Hepatocyte (in vitro differentiated cells): ENCODE data around the gene PALD1. TPM values are rescaled to one million over a fixed set of nuclear protein-coding genes. Genes with fewer than 3 reads are reported as not detected.

Source experiments
- DNase-seq: peaks from one replicate; pipeline ENCODE4 v3.0.0-alpha.2; 2016; ENCODE audit warnings: low spot score
- H2AFZ ChIP-seq: fragments of 200-600 bp; sonication (generic); 2 replicates; pipeline ENCODE4 v1.6.0; 2016; ENCODE audit warnings: antibody characterized with exemption, mild to moderate bottlenecking
- H3K27ac ChIP-seq: fragments of 200-600 bp; sonication (generic); 2 replicates; pipeline ENCODE4 v1.5.1; 2016; ENCODE audit warnings: mild to moderate bottlenecking
- H3K27me3 ChIP-seq: fragments of 200-600 bp; sonication (generic); 2 replicates; pipeline ENCODE4 v1.6.1; 2016
- H3K36me3 ChIP-seq: fragments of 200-600 bp; sonication (generic); replicated peaks from 2 replicates; pipeline ENCODE4 v1.5.1; 2016; ENCODE audit warnings: low read depth; ENCODE audit not compliant: insufficient read depth
- H3K4me1 ChIP-seq: fragments of 200-600 bp; sonication (generic); 2 replicates; pipeline ENCODE4 v1.5.1; 2016; ENCODE audit warnings: mild to moderate bottlenecking, moderate library complexity; ENCODE audit not compliant: insufficient read depth
- H3K4me2 ChIP-seq: fragments of 200-600 bp; sonication (generic); 2 replicates; pipeline ENCODE4 v1.6.0; 2016
- H3K4me3 ChIP-seq: fragments of 200-600 bp; sonication (generic); 2 replicates; pipeline ENCODE4 v1.5.1; 2016; ENCODE audit warnings: mild to moderate bottlenecking
- H3K79me2 ChIP-seq: fragments of 200-600 bp; sonication (generic); 2 replicates; pipeline ENCODE4 v1.6.0; 2017; ENCODE audit warnings: mild to moderate bottlenecking
- H3K9me2 ChIP-seq: fragments of 200-600 bp; sonication (generic); replicated peaks from 2 replicates; pipeline ENCODE4 v1.6.0; 2017; ENCODE audit warnings: mild to moderate bottlenecking; ENCODE audit not compliant: insufficient read depth
- H3K9me3 ChIP-seq: fragments of 200-600 bp; sonication (generic); 2 replicates; pipeline ENCODE4 v1.5.1; 2016; ENCODE audit warnings: low read depth, mild to moderate bottlenecking
- H4K20me1 ChIP-seq: fragments of 200-600 bp; sonication (generic); 2 replicates; pipeline ENCODE4 v1.6.0; 2016; ENCODE audit warnings: mild to moderate bottlenecking; ENCODE audit not compliant: insufficient read depth, poor library complexity, severe bottlenecking
- EZH2 ChIP-seq: fragments of 200-600 bp; sonication (generic); IDR thresholded peaks from 2 replicates; pipeline ENCODE4 v1.6.1; 2016; ENCODE audit warnings: antibody characterized with exemption, mild to moderate bottlenecking, borderline replicate concordance
- EZH2phosphoT487 ChIP-seq: fragments of 200-600 bp; sonication (generic); IDR thresholded peaks from one replicate; pipeline ENCODE4 v1.6.1; 2018; ENCODE audit warnings: antibody characterized with exemption, mild to moderate bottlenecking, low read depth, moderate library complexity; ENCODE audit not compliant: unreplicated experiment, severe bottlenecking
- WGBS: methylation state at CpG from one replicate; pipeline ENCODE4 v1.1.6; 2016; ENCODE audit warnings: low lambda C conversion rate; ENCODE audit errors: missing lambda C conversion rate; 5-methylcytosine and 5-hydroxymethylcytosine counted together
- polyA plus RNA-seq: library from polyadenylated mRNA; unstranded; fragments of >200 nt; fragmentation: Nextera tagmentation; extraction: Ambion mirVana; gene quantifications from 2 replicates; pipeline ENCODE4 v1.2.1, GENCODE V29; 2016
- total RNA-seq: library from RNA; depleted of rRNA; stranded (reverse); fragments of >200 nt; gene quantifications from 2 replicates; pipeline ENCODE4 v1.2.3, GENCODE V29; 2014
- TF ChIP-seq, protein P1 (sequence below): fragments of 200-600 bp; sonication (generic); IDR thresholded peaks from 2 replicates; pipeline ENCODE4 v1.5.1; 2016; ENCODE audit warnings: antibody characterized with exemption, mild to moderate bottlenecking; ENCODE audit not compliant: poor library complexity

Gene PALD1
- total and polyA plus RNA-seq, 2 experiments from 2014 or later: 1.3 to 2.2 TPM

- no peak overlapping the region for H3K4me3 ChIP-seq
- H2AFZ ChIP-seq: no peak overlapping the region
- H3K27ac ChIP-seq: no peak overlapping the region
- no peaks in the 10 kb centered on the region for H3K9me2 ChIP-seq
- no peak overlapping the region for H3K4me2 ChIP-seq
- H3K27me3 ChIP-seq: no peaks in the 10 kb centered on the region
- WGBS: 94% methylated on average over 16 of the region's 16 CpGs
- H4K20me1 ChIP-seq: no peaks in the 10 kb centered on the region
- DNase-seq: no peak
- H3K9me3 ChIP-seq: no peaks in the 10 kb centered on the region
- TF ChIP-seq EZH2phosphoT487 (no peak), EZH2 (no peak)
- TF ChIP-seq, protein P1, sequence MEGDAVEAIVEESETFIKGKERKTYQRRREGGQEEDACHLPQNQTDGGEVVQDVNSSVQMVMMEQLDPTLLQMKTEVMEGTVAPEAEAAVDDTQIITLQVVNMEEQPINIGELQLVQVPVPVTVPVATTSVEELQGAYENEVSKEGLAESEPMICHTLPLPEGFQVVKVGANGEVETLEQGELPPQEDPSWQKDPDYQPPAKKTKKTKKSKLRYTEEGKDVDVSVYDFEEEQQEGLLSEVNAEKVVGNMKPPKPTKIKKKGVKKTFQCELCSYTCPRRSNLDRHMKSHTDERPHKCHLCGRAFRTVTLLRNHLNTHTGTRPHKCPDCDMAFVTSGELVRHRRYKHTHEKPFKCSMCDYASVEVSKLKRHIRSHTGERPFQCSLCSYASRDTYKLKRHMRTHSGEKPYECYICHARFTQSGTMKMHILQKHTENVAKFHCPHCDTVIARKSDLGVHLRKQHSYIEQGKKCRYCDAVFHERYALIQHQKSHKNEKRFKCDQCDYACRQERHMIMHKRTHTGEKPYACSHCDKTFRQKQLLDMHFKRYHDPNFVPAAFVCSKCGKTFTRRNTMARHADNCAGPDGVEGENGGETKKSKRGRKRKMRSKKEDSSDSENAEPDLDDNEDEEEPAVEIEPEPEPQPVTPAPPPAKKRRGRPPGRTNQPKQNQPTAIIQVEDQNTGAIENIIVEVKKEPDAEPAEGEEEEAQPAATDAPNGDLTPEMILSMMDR: no peak
- peaks cover 10% of the 10 kb centered on the region for H3K4me1 ChIP-seq
- no peaks in the 10 kb centered on the region for H3K79me2 ChIP-seq
- no peaks in the 10 kb centered on the region for H3K36me3 ChIP-seq
Observed at GRCh38 chr10:70571636-70572439, 93.3 kb downstream of the PALD1 start.

GRCh38 chr10:70573599-70574506, 95.3 kb downstream of the PALD1 start:
- no peak for DNase-seq
- Histone ChIP-seq H3K27me3 (no peaks in the 10 kb centered on the region), H3K9me2 (no peaks in the 10 kb centered on the region), H2AFZ (no peak overlapping the region), H3K4me3 (no peak overlapping the region), H3K79me2 (no peaks in the 10 kb centered on the region), H3K36me3 (no peaks in the 10 kb centered on the region), H3K9me3 (no peaks in the 10 kb centered on the region), H3K4me1 (peaks cover 10% of the 10 kb centered on the region), H3K27ac (no peak overlapping the region), H4K20me1 (no peaks in the 10 kb centered on the region), H3K4me2 (no peak overlapping the region)
- WGBS: 89% methylated on average over 11 of the region's 11 CpGs
- TF ChIP-seq, protein P1: no peak
- TF ChIP-seq EZH2phosphoT487 (no peak), EZH2 (no peak)

DNA sequence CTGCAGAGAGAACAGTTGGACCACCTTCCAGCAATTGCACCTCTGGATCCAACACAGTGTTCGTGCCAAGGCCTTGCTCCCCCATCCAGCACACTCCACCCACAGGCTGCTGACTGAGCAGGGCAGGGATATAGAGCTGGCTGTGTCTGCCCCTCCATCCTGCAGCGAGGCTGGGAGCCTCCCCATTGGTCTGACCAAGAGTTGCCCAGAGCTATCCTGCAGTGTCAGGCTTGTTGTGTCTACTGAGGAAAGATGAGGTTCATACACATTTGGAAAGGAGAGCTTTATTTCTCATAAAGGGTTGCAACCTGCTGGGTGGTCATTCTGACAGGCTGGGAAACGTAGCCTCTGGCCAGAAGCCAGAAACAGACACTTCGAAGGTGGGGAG, 96.9 kb downstream of the PALD1 start:
- Histone ChIP-seq H3K4me3 (no peak overlapping the region), H3K27me3 (no peaks in the 10 kb centered on the region), H4K20me1 (no peaks in the 10 kb centered on the region), H3K9me3 (no peaks in the 10 kb centered on the region), H2AFZ (no peak overlapping the region), H3K4me1 (peaks cover 10% of the 10 kb centered on the region), H3K36me3 (no peaks in the 10 kb centered on the region), H3K9me2 (no peaks in the 10 kb centered on the region), H3K27ac (no peak overlapping the region), H3K4me2 (no peak overlapping the region), H3K79me2 (no peaks in the 10 kb centered on the region)
- DNase-seq: no peak
- TF ChIP-seq, protein P1: no peak
- TF ChIP-seq EZH2 (no peak), EZH2phosphoT487 (no peak)
- 52% methylated on average over 4 of the region's 4 CpGs for WGBS
